ENCODE data around the gene FAM120B. TPM values are rescaled to one million over a fixed set of nuclear protein-coding genes. Genes with fewer than 3 reads are reported as not detected.

Gene FAM120B
- total RNA-seq, 3 donors from 2014 or later (not counting 1 experiment from before 2014, with no cell fraction given): 37.8 to 55.6 (median 39.9) TPM

- no peaks in the 10 kb centered on the region for H3K9me3 ChIP-seq (ENCODE audit: control insufficient read depth, insufficient read depth, low read length)
- H3K27ac Mint-ChIP-seq: no peak overlapping the region
These were observed 47.3 kb upstream of the FAM120B start for GRCh38 chr6:170259278-170259677.

GRCh38 chr6:170260686-170261085 lies 45.9 kb upstream of the FAM120B start:
- Mint-ChIP-seq H3K36me3 (no peaks in the 10 kb centered on the region), H3K4me1 (no peaks in the 10 kb centered on the region), H3K4me3 (no peak overlapping the region), H3K27ac (no peak overlapping the region), H3K9me3 (no peaks in the 10 kb centered on the region), H3K27me3 (ENCODE audit: low read depth in 2 of 2) (peaks cover 51 to 63% of the 10 kb centered on the region in 2 donors)
- Histone ChIP-seq H3K9me3 (ENCODE audit: control insufficient read depth, insufficient read depth, low read length) (no peaks in the 10 kb centered on the region), H3K36me3 (ENCODE audit: control insufficient read depth, insufficient read depth, low read length) (no peaks in the 10 kb centered on the region), H3K27ac (ENCODE audit: low read length) (no peak overlapping the region), H3K27me3 (ENCODE audit: control insufficient read depth, insufficient read depth, low read length) (peaks cover 4% of the 10 kb centered on the region), H3K4me3 (ENCODE audit: low read length) (no peak overlapping the region), H3K4me1 (ENCODE audit: control insufficient read depth, insufficient read depth, low read length) (no peaks in the 10 kb centered on the region)
- 85% methylated on average over 7 of the region's 7 CpGs for WGBS (ENCODE audit: insufficient coverage)
- no peak for ATAC-seq
- no peak for TF ChIP-seq CTCF (IDR thresholded peaks at IDR 0.05)
- no peak for DNase-seq
- intact Hi-C loops (cut with micrococcal nuclease): no loop called here

More at GRCh38 chr6:170259278-170259677, 47.3 kb upstream of the FAM120B start:
- Mint-ChIP-seq H3K4me1 (peaks cover 0 to 5% of the 10 kb centered on the region in 2 donors), H3K4me3 (no peak overlapping the region), H3K36me3 (no peaks in the 10 kb centered on the region), H3K9me3 (no peaks in the 10 kb centered on the region), H3K27me3 (ENCODE audit: low read depth in 2 of 2) (peaks cover 47 to 63% of the 10 kb centered on the region in 2 donors)
- DNase-seq (no peak), ATAC-seq (no peak)
- Histone ChIP-seq H3K27ac (ENCODE audit: low read length) (no peak overlapping the region), H3K27me3 (ENCODE audit: control insufficient read depth, insufficient read depth, low read length) (peaks cover 4% of the 10 kb centered on the region), H3K4me3 (ENCODE audit: low read length) (no peak overlapping the region), H3K4me1 (ENCODE audit: control insufficient read depth, insufficient read depth, low read length) (no peaks in the 10 kb centered on the region), H3K36me3 (ENCODE audit: control insufficient read depth, insufficient read depth, low read length) (no peaks in the 10 kb centered on the region)
- intact Hi-C loops (cut with micrococcal nuclease): no loop called here
- TF ChIP-seq CTCF (IDR thresholded peaks at IDR 0.05): no peak
- WGBS (ENCODE audit: insufficient coverage): 89% methylated on average over 5 of the region's 5 CpGs

GRCh38 chr6:170261643-170262488 lies 44.7 kb upstream of the FAM120B start:
- DNase-seq (no peak), ATAC-seq (no peak)
- no peak overlapping the region for H3K27ac Mint-ChIP-seq
- intact Hi-C loops (cut with micrococcal nuclease): no loop called here
- no peaks in the 10 kb centered on the region for H3K4me1 Mint-ChIP-seq
- H3K9me3 Mint-ChIP-seq: no peaks in the 10 kb centered on the region
- H3K9me3 ChIP-seq (ENCODE audit: control insufficient read depth, insufficient read depth, low read length): no peaks in the 10 kb centered on the region
- no peak overlapping the region for H3K27ac ChIP-seq (ENCODE audit: low read length)
- no peak overlapping the region for H3K4me3 Mint-ChIP-seq
- no peaks in the 10 kb centered on the region for H3K36me3 Mint-ChIP-seq
- H3K4me1 ChIP-seq (ENCODE audit: control insufficient read depth, insufficient read depth, low read length): no peaks in the 10 kb centered on the region
- H3K27me3 ChIP-seq (ENCODE audit: control insufficient read depth, insufficient read depth, low read length): peaks cover 4% of the 10 kb centered on the region
- H3K4me3 ChIP-seq (ENCODE audit: low read length): no peak overlapping the region
- peaks cover 55 to 60% of the 10 kb centered on the region in 2 donors for H3K27me3 Mint-ChIP-seq (ENCODE audit: low read depth in 2 of 2)
- H3K36me3 ChIP-seq (ENCODE audit: control insufficient read depth, insufficient read depth, low read length): no peaks in the 10 kb centered on the region
- 88% methylated on average over 32 of the region's 32 CpGs for WGBS (ENCODE audit: insufficient coverage)
- TF ChIP-seq CTCF (IDR thresholded peaks at IDR 0.05): no peak

Data from natural killer cell (primary cell).